IPS-11a (cell line): ENCODE data around the gene KRTAP12-2.
"Not testable (repeated sequence)": the region's sequence is repeated elsewhere in the genome, so short reads cannot be mapped to it uniquely, and the experiment has no call there.

Experiments used
- H3K4me3 ChIP-seq: one replicate; pipeline ENCODE4 v1.5.1; 2013; ENCODE audit warnings: low read depth, low read length, control low read depth

Gene KRTAP12-2

DNA sequence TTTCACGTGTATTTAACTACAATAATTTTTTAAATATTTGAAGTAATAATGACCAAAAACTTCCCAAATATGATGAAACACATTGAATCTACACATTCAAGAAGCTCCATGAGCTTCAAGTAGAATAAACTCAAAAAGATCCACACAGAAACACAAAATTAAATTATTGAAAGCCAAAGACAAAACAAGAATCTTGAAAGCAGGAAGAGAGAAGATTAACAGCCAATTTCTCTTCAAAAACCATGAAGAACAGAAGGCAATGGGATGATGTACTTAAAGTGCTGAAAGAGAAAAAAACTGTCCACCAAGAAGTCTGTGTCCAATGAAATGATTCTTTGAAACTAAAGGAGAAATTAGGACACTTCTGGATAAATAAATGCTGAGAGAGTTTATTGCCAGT is 34.7 kb downstream of the KRTAP12-2 start:
- H3K4me3 ChIP-seq: no peak overlapping the region

GRCh38 chr21:44630440-44630839 is 36.3 kb downstream of the KRTAP12-2 start:
- no peak overlapping the region for H3K4me3 ChIP-seq

DNA sequence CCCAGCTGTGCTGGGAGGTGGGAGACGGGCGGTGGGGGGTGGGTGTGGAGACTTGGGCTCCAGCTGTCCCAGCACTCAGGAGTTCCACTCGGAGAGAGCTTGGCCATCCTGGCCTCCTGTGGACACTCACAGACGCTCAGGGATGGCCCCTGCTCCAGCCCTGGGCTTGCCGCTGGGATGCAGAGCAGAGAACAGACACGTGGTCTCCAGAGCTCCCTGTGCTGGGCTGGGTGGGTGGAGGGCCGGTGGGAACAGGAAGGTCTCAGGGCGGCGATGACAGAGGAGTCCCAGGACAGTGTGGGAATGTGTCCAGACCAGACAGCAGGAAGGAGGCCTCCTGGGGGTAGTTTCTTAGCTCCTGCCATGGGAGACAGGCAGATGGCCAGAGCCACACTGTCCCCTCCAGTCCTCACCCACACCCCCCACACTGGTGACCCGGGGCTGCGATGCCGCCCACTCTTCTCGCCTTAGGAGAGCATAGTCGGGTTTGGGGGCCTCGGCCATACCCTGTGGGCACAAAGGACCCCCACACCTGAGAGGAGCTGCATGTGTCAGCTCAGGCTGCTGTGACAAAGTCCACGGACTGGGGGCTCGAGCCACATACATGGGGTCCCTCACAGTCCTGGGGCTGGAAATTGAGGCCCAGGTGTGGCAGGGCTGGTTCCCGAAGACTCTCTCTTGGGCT is 37.9 kb downstream of the KRTAP12-2 start:
- no peak overlapping the region for H3K4me3 ChIP-seq

- H3K4me3 ChIP-seq: not testable (repeated sequence)
Observed at GRCh38 chr21:44627831-44628233, 38.9 kb downstream of the KRTAP12-2 start.

DNA sequence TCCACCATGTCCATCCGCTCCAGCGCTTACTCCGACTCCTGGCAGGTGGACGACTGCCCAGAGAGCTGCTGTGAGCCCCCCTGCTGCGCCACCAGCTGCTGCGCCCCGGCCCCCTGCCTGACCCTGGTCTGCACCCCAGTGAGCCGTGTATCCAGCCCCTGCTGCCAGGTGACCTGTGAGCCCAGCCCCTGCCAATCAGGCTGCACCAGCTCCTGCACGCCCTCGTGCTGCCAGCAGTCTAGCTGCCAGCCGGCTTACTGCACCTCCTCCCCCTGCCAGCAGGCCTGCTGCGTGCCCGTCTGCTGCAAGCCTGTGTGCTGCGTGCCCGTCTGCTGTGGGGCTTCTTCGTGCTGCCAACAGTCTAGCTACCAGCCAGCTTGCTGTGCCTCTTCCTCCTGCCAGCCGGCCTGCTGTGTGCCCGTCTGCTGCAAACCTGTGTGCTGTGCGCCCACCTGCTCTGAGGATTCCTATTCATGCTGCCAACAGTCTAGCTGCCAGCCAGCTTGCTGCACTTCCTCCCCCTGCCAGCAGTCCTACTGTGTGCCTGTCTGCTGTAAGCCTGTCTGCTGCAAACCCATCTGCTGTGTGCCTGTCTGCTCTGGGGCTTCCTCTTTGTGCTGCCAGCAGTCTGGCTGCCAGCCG is 39.4 kb downstream of the KRTAP12-2 start:
- not testable (repeated sequence) for H3K4me3 ChIP-seq

DNA sequence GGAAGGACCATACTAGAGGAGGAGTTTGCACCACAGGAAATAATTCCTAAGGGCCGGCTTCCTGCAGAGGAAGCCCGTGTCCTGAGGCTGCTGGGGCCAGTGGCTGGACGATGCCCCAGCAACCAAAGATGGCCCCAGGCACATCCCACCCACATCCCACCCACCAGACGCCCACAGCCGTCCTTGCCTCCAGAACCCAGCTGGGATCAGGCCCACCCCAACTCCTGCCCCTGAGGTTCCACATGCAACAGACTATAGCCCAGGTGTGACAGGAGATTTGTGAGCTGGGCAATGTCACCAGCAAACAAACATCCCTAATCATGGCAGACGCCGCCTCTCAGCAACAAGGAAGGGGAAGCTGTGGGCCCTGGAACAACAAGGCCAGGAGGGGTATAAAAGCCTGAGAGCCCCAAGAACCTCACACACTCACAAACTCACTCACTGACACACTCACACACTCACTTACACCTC is 40.0 kb downstream of the KRTAP12-2 start, which contains the start of gene KRTAP10-9:
KRTAP10-9 (plus strand) TSS at position 421 of the 471 bp plus-strand sequence. CDS start 79 bp downstream, outside the sequence.
- no peak within 1 kb of the TSS for H3K4me3 ChIP-seq

DNA sequence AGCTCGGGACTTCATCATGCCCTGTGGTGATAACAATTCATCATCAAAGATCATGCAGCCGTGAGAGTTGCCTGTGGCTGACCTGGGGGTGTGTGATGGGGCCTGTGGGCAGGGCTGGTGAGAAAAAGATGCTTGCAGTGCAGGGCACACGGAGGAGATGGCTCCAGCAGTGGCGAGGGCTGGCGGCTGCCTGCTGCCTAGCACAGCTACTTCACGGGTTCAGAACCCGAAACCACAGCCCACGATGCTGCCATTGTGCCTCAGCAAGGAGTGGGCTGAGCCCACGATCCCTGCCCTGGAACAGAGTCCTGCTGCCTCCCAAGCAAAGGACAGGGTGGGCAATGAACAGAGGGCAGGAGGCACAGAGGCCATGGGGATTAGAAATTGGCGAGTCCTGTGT is 40.5 kb downstream of the KRTAP12-2 start:
- no peak overlapping the region for H3K4me3 ChIP-seq

- H3K4me3 ChIP-seq: no peak overlapping the region
Observed at GRCh38 chr21:44625756-44626155, 41.0 kb downstream of the KRTAP12-2 start.

DNA sequence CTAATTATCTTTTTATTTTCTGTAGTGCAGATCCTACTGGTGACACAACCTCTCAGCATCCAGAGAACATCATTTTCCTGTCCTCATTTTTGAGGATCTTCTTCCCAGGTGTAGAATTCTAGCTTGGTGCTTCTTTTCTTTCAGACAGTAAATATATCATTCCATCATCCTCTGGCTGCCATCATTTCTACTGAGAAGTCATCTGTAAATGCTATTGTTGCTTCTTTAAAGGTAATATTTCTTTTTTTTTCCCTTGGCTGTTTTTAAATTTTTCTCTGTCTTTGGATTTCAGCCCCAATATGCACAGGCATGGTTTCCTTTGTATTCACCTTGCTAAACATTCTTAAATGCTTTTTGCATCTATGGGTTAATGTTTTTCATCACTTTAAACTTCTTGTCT is 43.2 kb downstream of the KRTAP12-2 start:
- H3K4me3 ChIP-seq: no peak overlapping the region

DNA sequence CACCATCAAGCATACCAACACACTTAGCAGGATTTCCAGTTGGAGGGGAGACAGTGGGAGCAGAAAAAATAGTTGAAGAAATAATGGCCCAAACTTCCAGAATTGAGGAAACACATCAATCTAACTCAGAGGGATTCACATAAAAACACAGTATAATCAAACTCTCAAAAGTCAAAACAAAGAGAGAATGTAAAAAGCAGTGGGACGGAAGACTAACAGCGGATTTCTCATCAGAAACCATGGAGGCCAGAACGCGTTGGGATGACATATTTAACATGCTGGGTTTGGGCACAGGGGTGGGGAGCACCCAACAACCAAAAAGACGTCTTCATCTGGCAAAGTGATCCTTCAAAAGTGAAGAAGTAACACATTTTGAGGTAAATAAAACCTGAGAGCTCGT is 46.8 kb downstream of the KRTAP12-2 start:
- no peak overlapping the region for H3K4me3 ChIP-seq

DNA sequence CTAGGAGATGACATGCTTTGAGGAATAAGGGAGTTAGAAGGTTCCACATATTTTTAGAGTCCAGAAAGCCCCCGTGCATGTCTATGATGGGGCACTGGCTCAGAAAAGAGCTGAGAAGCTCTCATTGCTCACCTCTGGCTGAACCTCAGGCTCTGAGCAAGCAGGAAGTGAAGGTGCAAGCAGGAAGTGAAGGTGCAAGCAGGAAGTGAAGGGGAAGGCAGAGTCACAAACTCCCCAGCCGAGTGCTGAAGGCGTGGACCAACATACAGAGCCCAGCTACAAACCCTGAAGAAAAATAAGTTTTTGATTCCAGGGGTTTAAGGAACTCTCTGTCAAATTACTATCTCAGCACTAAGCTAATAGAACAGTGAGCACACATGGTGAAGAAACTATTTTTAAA is 47.8 kb downstream of the KRTAP12-2 start:
- no peak overlapping the region for H3K4me3 ChIP-seq

GRCh38 chr21:44618504-44618903 is 48.2 kb downstream of the KRTAP12-2 start:
- no peak overlapping the region for H3K4me3 ChIP-seq

DNA sequence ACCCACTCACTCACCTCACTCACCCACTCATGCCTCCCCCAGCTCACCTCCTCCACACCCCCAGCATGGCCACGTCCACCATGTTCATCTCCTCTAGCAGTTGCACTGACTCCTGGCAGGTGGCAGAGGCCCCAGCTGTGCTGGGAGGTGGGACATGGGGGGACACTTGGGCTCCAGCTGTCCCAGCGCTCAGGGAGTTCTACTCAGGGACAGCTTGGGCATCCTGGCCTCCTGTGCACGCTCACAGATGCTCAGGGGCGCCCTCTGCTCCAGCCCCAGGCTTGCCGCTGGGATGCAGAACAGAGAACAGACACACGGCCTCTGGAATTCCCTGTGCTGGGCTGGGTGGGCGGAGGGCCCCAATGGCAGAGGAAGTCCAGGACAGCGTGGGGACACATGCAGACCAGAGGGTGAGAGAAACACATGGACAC is 49.6 kb downstream of the KRTAP12-2 start:
- H3K4me3 ChIP-seq: no peak overlapping the region

GRCh38 chr21:44616591-44616926 is 50.2 kb downstream of the KRTAP12-2 start:
- no peak overlapping the region for H3K4me3 ChIP-seq
